Measurements from ENCODE around the gene TRIM38. TPM values are rescaled to one million over a fixed set of nuclear protein-coding genes. Genes with fewer than 3 reads are reported as not detected.

Gene TRIM38
- total RNA-seq, 1 donor from 2014 or later, result 6.8 TPM

- Mint-ChIP-seq H3K27me3 (ENCODE audit: low read depth, unreplicated experiment) (no peaks in the 10 kb centered on the region), H3K36me3 (ENCODE audit: low read depth, unreplicated experiment) (peaks cover 24% of the 10 kb centered on the region), H3K9me3 (ENCODE audit: unreplicated experiment) (peaks cover 6% of the 10 kb centered on the region), H3K4me1 (ENCODE audit: low read depth, unreplicated experiment) (peaks cover 27% of the 10 kb centered on the region), H3K4me3 (ENCODE audit: unreplicated experiment) (no peak overlapping the region), H3K27ac (ENCODE audit: unreplicated experiment) (no peak overlapping the region)
- Histone ChIP-seq H3K36me3 (ENCODE audit: insufficient read depth, low read length) (no peaks in the 10 kb centered on the region), H2AFZ (ENCODE audit: low read depth, low read length) (no peak overlapping the region), H3K4me2 (ENCODE audit: low read length) (no peak overlapping the region), H4K20me1 (ENCODE audit: insufficient read depth, low read length) (no peaks in the 10 kb centered on the region), H3K79me2 (ENCODE audit: insufficient read depth, low read length) (no peaks in the 10 kb centered on the region), H3K27ac (ENCODE audit: low read depth, low read length) (no peak overlapping the region), H3K4me1 (ENCODE audit: insufficient read depth, low read length) (no peaks in the 10 kb centered on the region), H3K4me3 (ENCODE audit: insufficient read depth, low read depth, low read length) (no peak overlapping the region), H3K27me3 (ENCODE audit: insufficient read depth, low read length) (no peaks in the 10 kb centered on the region), H3K9me3 (ENCODE audit: insufficient read depth, low read depth, low read length) (no peaks in the 10 kb centered on the region), H3K9ac (ENCODE audit: low read length) (no peak overlapping the region)
- TF ChIP-seq, protein P1, sequence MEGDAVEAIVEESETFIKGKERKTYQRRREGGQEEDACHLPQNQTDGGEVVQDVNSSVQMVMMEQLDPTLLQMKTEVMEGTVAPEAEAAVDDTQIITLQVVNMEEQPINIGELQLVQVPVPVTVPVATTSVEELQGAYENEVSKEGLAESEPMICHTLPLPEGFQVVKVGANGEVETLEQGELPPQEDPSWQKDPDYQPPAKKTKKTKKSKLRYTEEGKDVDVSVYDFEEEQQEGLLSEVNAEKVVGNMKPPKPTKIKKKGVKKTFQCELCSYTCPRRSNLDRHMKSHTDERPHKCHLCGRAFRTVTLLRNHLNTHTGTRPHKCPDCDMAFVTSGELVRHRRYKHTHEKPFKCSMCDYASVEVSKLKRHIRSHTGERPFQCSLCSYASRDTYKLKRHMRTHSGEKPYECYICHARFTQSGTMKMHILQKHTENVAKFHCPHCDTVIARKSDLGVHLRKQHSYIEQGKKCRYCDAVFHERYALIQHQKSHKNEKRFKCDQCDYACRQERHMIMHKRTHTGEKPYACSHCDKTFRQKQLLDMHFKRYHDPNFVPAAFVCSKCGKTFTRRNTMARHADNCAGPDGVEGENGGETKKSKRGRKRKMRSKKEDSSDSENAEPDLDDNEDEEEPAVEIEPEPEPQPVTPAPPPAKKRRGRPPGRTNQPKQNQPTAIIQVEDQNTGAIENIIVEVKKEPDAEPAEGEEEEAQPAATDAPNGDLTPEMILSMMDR (IDR thresholded peaks at IDR 0.05; ENCODE audit: insufficient read depth, low read depth, low read length), result no peak
- TF ChIP-seq EZH2 (IDR thresholded peaks at IDR 0.05; ENCODE audit: insufficient read depth, low read length), result no peak
- FAIRE-seq (no peak), DNase-seq (ENCODE audit: low read depth) (no peak)
Observed at GRCh38 chr6:25965058-25965457, 2.5 kb downstream of the TRIM38 start.

GRCh38 chr6:25966711-25967110 lies 4.1 kb downstream of the TRIM38 start:
- peaks cover 24% of the 10 kb centered on the region for H3K36me3 Mint-ChIP-seq (ENCODE audit: low read depth, unreplicated experiment)
- no peak overlapping the region for H3K4me3 Mint-ChIP-seq (ENCODE audit: unreplicated experiment)

GRCh38 chr6:25968769-25969168 lies 6.2 kb downstream of the TRIM38 start:
- Histone ChIP-seq H3K36me3 (ENCODE audit: insufficient read depth, low read length) (peaks cover 2% of the 10 kb centered on the region), H3K9ac (ENCODE audit: low read length) (no peak overlapping the region), H3K27ac (ENCODE audit: low read depth, low read length) (no peak overlapping the region), H3K27me3 (ENCODE audit: insufficient read depth, low read length) (no peaks in the 10 kb centered on the region), H4K20me1 (ENCODE audit: insufficient read depth, low read length) (no peaks in the 10 kb centered on the region), H3K4me3 (ENCODE audit: insufficient read depth, low read depth, low read length) (no peak overlapping the region), H2AFZ (ENCODE audit: low read depth, low read length) (no peak overlapping the region), H3K4me1 (ENCODE audit: insufficient read depth, low read length) (peaks cover 14% of the 10 kb centered on the region), H3K4me2 (ENCODE audit: low read length) (no peak overlapping the region), H3K9me3 (ENCODE audit: insufficient read depth, low read depth, low read length) (no peaks in the 10 kb centered on the region), H3K79me2 (ENCODE audit: insufficient read depth, low read length) (no peaks in the 10 kb centered on the region)
- H3K36me3 Mint-ChIP-seq (ENCODE audit: low read depth, unreplicated experiment), result peaks cover 37% of the 10 kb centered on the region
- TF ChIP-seq EZH2 (IDR thresholded peaks at IDR 0.05; ENCODE audit: insufficient read depth, low read length), result no peak
- TF ChIP-seq, protein P1 (IDR thresholded peaks at IDR 0.05; ENCODE audit: insufficient read depth, low read depth, low read length), result no peak
- H3K4me3 Mint-ChIP-seq (ENCODE audit: unreplicated experiment), result no peak overlapping the region
- FAIRE-seq, result no peak
- DNase-seq (ENCODE audit: low read depth), result no peak
- H3K27ac Mint-ChIP-seq (ENCODE audit: unreplicated experiment), result no peak overlapping the region
- H3K9me3 Mint-ChIP-seq (ENCODE audit: unreplicated experiment), result no peaks in the 10 kb centered on the region
- H3K27me3 Mint-ChIP-seq (ENCODE audit: low read depth, unreplicated experiment), result no peaks in the 10 kb centered on the region
- peaks cover 40% of the 10 kb centered on the region for H3K4me1 Mint-ChIP-seq (ENCODE audit: low read depth, unreplicated experiment)

More at GRCh38 chr6:25966711-25967110, 4.1 kb downstream of the TRIM38 start:
- H4K20me1 ChIP-seq (ENCODE audit: insufficient read depth, low read length), result no peaks in the 10 kb centered on the region
- TF ChIP-seq EZH2 (IDR thresholded peaks at IDR 0.05; ENCODE audit: insufficient read depth, low read length), result no peak
- TF ChIP-seq, protein P1 (IDR thresholded peaks at IDR 0.05; ENCODE audit: insufficient read depth, low read depth, low read length), result no peak
- DNase-seq (ENCODE audit: low read depth) (no peak), FAIRE-seq (no peak)
- H3K4me3 ChIP-seq (ENCODE audit: insufficient read depth, low read depth, low read length), result no peak overlapping the region
- peaks cover 11% of the 10 kb centered on the region for H3K4me1 ChIP-seq (ENCODE audit: insufficient read depth, low read length)
- no peaks in the 10 kb centered on the region for H3K9me3 ChIP-seq (ENCODE audit: insufficient read depth, low read depth, low read length)
- no peaks in the 10 kb centered on the region for H3K79me2 ChIP-seq (ENCODE audit: insufficient read depth, low read length)
- no peak overlapping the region for H3K27ac ChIP-seq (ENCODE audit: low read depth, low read length)
- H3K4me2 ChIP-seq (ENCODE audit: low read length), result no peak overlapping the region
- H3K27me3 ChIP-seq (ENCODE audit: insufficient read depth, low read length), result no peaks in the 10 kb centered on the region
- peaks cover 36% of the 10 kb centered on the region for H3K4me1 Mint-ChIP-seq (ENCODE audit: low read depth, unreplicated experiment)
- H3K9me3 Mint-ChIP-seq (ENCODE audit: unreplicated experiment), result peaks cover 3% of the 10 kb centered on the region
- no peak overlapping the region for H2AFZ ChIP-seq (ENCODE audit: low read depth, low read length)
- H3K36me3 ChIP-seq (ENCODE audit: insufficient read depth, low read length), result no peaks in the 10 kb centered on the region
- H3K9ac ChIP-seq (ENCODE audit: low read length), result no peak overlapping the region
- H3K27me3 Mint-ChIP-seq (ENCODE audit: low read depth, unreplicated experiment), result no peaks in the 10 kb centered on the region
- no peak overlapping the region for H3K27ac Mint-ChIP-seq (ENCODE audit: unreplicated experiment)

All from astrocyte (in vitro differentiated cells and primary cell).